ENCODE results near the gene ZNF444.
"Not testable (repeated sequence)": the region's sequence is repeated elsewhere in the genome, so short reads cannot be mapped to it uniquely, and the experiment has no call there.

Gene ZNF444

DNA sequence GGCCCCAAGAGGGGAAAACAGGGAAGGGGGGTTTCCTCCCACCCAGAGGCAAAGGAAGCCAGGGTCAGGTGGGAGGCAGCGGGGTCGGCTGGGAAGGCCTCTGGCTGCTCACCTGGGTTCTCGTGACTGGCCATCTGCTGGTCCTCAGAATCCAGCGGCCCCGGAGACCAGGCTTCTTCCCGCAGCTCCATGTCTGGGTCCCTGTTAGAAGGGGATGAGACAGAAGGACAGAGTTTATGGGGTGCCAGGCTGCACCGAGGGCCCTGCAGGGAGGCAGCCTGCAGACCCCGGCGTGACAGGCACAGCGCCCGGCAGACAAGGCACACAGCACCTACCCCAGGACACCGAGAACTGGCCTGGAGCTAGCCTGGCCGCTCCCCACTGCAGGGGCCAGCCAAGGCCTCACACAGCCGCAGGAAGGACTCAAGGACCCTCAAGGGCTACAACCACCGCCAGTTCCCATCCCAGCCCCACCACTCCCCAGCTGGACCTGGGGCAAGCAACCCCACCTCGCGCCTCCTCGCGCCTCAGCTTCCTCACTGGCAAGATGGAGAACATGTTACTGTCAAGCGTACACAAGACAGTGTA lies 38.0 kb upstream of the ZNF444 start:
- no peak overlapping the region for H3K4me3 ChIP-seq (ENCODE audit: control insufficient read depth, low read depth, low read length)
- TF ChIP-seq, protein P1, sequence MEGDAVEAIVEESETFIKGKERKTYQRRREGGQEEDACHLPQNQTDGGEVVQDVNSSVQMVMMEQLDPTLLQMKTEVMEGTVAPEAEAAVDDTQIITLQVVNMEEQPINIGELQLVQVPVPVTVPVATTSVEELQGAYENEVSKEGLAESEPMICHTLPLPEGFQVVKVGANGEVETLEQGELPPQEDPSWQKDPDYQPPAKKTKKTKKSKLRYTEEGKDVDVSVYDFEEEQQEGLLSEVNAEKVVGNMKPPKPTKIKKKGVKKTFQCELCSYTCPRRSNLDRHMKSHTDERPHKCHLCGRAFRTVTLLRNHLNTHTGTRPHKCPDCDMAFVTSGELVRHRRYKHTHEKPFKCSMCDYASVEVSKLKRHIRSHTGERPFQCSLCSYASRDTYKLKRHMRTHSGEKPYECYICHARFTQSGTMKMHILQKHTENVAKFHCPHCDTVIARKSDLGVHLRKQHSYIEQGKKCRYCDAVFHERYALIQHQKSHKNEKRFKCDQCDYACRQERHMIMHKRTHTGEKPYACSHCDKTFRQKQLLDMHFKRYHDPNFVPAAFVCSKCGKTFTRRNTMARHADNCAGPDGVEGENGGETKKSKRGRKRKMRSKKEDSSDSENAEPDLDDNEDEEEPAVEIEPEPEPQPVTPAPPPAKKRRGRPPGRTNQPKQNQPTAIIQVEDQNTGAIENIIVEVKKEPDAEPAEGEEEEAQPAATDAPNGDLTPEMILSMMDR (conservative IDR thresholded peaks at IDR 0.05; ENCODE audit: control insufficient read depth, insufficient read depth, low read depth, low read length), result no peak

DNA sequence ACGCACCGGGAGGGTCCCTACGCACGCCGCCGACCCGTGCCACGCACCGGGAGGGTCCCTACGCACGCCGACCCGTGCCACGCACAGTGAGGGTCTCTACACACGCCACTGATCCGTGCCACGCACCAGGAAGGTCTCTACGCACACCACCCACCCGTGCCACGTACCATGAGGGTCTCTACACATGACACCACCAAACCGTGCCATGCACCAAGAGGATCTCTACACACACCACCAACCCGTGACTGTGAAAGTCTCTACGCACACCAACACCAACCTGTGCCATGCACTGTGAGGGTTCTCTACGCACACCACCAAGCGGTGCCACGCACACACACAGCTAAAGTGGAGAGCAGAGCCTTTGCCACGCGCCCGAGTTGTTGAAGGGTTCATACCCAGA lies 36.7 kb upstream of the ZNF444 start:
- H3K4me3 ChIP-seq (ENCODE audit: control insufficient read depth, low read depth, low read length), result no peak overlapping the region
- no peak for DNase-seq (ENCODE audit: low read depth)
- TF ChIP-seq, protein P1 (conservative IDR thresholded peaks at IDR 0.05; ENCODE audit: control insufficient read depth, insufficient read depth, low read depth, low read length), result no peak

More for the DNA sequence above, 38.0 kb upstream of the ZNF444 start:
- no peak for DNase-seq (ENCODE audit: low read depth)

DNA sequence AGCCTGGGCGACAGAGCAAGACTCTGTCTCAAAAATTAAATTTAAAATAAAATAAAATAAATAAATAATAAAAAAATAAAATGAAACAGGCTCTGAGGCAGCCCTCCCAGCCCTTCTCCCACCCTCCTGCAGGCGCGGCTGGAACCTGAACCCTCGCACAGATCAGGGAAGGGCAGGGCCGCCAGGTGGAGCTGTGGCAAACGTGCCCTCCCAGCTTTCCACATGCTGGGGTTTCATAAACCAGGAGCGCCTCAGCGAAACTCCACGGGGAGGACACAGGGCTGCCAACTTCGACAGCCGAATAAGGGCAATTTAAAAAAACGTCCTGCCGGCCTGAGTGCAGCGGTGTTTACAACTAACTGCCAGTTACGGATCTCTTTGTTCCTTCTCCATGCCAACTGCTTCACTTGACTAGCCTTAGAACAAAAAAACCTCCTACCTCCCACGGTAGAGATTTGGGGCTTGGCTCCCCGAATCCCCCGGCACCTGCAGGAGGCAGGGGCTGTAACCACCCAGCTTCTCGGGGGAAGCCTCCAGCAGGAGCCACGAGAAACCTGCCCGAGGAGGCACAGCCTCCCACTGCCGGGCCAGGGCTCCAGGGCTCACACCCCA lies 35.9 kb upstream of the ZNF444 start:
- peak; percentile 74 for DNase-seq (ENCODE audit: low read depth)

DNA sequence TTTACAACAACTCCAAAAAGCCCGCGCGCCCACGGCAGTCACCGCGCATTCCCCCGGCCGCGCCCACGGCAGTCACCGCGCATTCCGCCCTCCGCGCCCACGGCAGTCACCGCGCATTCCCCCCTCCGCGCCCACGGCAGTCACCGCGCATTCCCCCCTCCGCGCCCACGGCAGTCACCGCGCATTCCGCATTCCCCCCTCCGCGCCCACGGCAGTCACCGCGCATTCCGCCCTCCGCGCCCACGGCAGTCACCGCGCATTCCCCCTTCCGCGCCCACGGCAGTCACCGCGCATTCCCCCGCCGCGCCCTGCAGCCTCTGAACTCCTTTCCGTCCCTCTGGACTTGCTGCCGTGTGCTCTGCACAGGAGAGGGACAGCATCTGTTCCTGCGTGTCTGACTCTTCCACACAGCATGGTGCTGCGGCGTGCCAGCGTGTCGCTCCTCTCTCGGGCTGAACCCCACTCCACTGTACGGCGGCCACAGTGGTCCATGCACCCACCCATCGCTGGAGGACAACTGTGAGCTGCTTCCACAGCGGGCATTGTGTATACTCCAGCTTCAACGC lies 35.2 kb upstream of the ZNF444 start:
- H3K4me3 ChIP-seq (ENCODE audit: control insufficient read depth, low read depth, low read length); DNase-seq (ENCODE audit: low read depth): not testable (repeated sequence)

More for the DNA sequence above, 35.9 kb upstream of the ZNF444 start:
- H3K4me3 ChIP-seq (ENCODE audit: control insufficient read depth, low read depth, low read length), result no peak overlapping the region
- TF ChIP-seq, protein P1 (conservative IDR thresholded peaks at IDR 0.05; ENCODE audit: control insufficient read depth, insufficient read depth, low read depth, low read length), result peak; percentile 56

DNA sequence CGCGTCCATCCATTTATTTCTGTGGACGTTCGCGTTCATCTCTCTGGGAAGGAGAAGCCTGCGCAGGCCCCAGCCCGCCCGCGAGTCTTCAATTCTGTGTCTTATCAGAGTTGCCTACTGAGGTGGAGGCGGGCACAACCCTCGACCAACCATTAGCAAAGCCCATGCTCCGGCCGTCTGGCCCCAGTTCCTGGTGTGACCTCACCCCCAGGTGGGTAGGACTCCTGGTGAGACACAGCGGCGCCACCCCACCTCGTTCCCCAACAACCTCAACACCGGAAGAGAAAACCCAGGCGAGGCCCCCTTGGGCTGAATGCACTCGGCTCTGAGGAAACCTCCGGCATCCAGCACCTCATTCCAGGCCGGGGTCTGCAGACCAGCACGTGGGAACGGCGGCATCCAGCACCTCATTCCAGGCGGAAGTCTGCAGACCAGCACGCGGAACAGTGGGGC lies 34.7 kb upstream of the ZNF444 start:
- no peak overlapping the region for H3K4me3 ChIP-seq (ENCODE audit: control insufficient read depth, low read depth, low read length)
- TF ChIP-seq, protein P1 (conservative IDR thresholded peaks at IDR 0.05; ENCODE audit: control insufficient read depth, insufficient read depth, low read depth, low read length), result no peak
- DNase-seq (ENCODE audit: low read depth), result no peak

DNA sequence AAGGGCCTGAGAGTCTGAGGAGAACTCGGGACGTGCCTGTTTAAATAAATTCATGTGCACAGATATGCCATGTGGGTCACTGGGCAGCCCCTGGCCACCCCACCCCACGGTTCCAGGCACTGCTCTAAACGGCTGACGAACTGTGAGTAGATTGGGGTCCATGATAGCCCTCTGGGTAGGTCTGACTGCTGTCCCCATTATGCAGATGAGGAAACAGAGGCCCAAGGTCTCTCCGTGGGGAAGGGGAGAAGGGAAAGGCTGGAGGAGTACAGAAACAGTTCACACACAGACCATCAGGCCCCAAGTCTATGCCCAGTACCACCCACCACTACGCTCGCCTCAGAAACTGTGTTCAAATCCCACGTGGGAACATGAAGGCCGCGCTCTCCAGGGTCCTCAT lies 34.1 kb upstream of the ZNF444 start:
- DNase-seq (ENCODE audit: low read depth), result no peak
- H3K4me3 ChIP-seq (ENCODE audit: control insufficient read depth, low read depth, low read length), result no peak overlapping the region
- TF ChIP-seq, protein P1 (conservative IDR thresholded peaks at IDR 0.05; ENCODE audit: control insufficient read depth, insufficient read depth, low read depth, low read length), result no peak

DNA sequence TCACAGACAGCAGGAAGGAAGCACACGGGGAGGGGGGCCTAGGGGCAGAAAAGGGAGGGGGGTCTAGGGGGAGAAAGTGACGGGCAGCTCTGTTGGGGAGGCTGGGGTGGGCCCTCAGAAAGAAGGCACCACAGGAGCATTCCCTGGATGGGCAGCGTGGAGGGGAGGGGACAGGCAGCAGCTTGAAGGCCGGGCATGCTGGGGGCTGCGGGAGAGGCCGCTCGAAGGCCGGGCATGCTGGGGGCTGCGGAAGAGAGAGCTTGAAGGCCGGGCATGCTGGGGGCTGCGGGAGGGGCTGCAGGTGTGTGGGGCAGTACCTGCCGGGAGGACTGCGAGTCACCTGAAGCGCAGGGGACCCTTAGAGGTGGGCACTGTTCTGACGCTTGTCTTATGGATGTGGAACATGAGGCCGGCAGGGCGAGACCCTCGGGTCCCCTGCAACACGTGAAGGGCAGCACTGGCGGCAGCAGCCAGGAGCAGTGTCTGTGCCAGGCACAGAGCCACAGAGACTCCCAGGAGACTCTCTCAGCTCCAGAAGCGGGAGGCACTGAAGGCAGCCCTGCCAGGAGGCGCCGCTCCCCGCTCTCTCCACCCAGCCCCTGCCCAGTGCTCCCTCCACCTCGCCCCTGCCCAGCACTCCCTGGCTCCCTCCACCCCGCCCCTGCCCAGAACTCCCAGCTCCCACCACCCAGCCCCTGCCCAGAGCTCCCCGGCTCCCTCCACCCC lies 33.3 kb upstream of the ZNF444 start:
- DNase-seq (ENCODE audit: low read depth), result no peak
- TF ChIP-seq, protein P1 (conservative IDR thresholded peaks at IDR 0.05; ENCODE audit: control insufficient read depth, insufficient read depth, low read depth, low read length), result no peak
- H3K4me3 ChIP-seq (ENCODE audit: control insufficient read depth, low read depth, low read length), result no peak overlapping the region
